ENCODE data around the gene PSMG4. TPM values are rescaled to one million over a fixed set of nuclear protein-coding genes. Genes with fewer than 3 reads are reported as not detected.

The PSMG4 gene
- total RNA-seq, 1 experiment from 2014 or later = 35.0 TPM

- Histone ChIP-seq H4K20me1 (ENCODE audit: insufficient read depth) (no peaks in the 10 kb centered on the region), H3K4me3 (replicated peaks in 1 of 2; ENCODE audit: low read depth in 1 of 2, low read length in 2 of 2) (no peak overlapping the region), H3K27me3 (ENCODE audit: insufficient read depth, low read length) (no peaks in the 10 kb centered on the region), H3K4me2 (ENCODE audit: low read length) (no peak overlapping the region), H3K9me3 (ENCODE audit: control insufficient read depth in 1 of 2, insufficient read depth in 1 of 2, low read depth in 1 of 2, low read length in 2 of 2) (no peaks in the 10 kb centered on the region), H2AFZ (ENCODE audit: low read depth, low read length, poor library complexity, severe bottlenecking) (no peak overlapping the region), H3K36me3 (ENCODE audit: control insufficient read depth in 1 of 2, insufficient read depth in 2 of 2, low read length in 2 of 2) (no peaks in the 10 kb centered on the region), H3K79me2 (ENCODE audit: insufficient read depth, low read length) (no peaks in the 10 kb centered on the region), H3K27ac (ENCODE audit: low read depth, low read length) (no peak overlapping the region), H3K9ac (ENCODE audit: low read length) (no peak overlapping the region), H3K4me1 (ENCODE audit: control insufficient read depth in 1 of 2, insufficient read depth in 2 of 2, low read length in 2 of 2) (peaks cover 0 to 3% of the 10 kb centered on the region in 2 experiments; a peak in 3 of 4 replicates), H3K9me2 (ENCODE audit: insufficient read depth) (no peaks in the 10 kb centered on the region)
- no TSS peak for BruUV-seq (replicated peaks)
- ChIA-PET POLR2A (no interaction called here), CTCF (no interaction called here), RAD21 (ENCODE audit: low non-redundant PET in 1 of 2, low total read pairs in 2 of 2, uncharacterized antibody in 2 of 2, unreplicated experiment in 2 of 2) (no interaction called here)
- ATAC-seq (no peak), DNase-seq (ENCODE audit: low read depth, low spot score) (no peak)
- TF ChIP-seq CTCF (IDR thresholded peaks at IDR 0.05 in 2 of 3, conservative IDR thresholded peaks at IDR 0.05 in 1 of 3; ENCODE audit: borderline replicate concordance in 1 of 3, insufficient read depth in 1 of 3, low read depth in 2 of 3, low read length in 2 of 3) (no peak), SIN3A (IDR thresholded peaks at IDR 0.05; ENCODE audit: low read depth) (no peak), EZH2 (IDR thresholded peaks at IDR 0.05) (no peak)
- intact Hi-C loops (cut with micrococcal nuclease) = no loop called here
These were observed 43.8 kb upstream of the PSMG4 start for GRCh38 chr6:3214898-3215297.

GRCh38 chr6:3217286-3217685, 41.5 kb upstream of the PSMG4 start:
- Histone ChIP-seq H3K9ac (ENCODE audit: low read length) (no peak overlapping the region), H3K4me1 (ENCODE audit: control insufficient read depth in 1 of 2, insufficient read depth in 2 of 2, low read length in 2 of 2) (no peaks in the 10 kb centered on the region), H2AFZ (ENCODE audit: low read depth, low read length, poor library complexity, severe bottlenecking) (no peak overlapping the region), H3K79me2 (ENCODE audit: insufficient read depth, low read length) (no peaks in the 10 kb centered on the region), H3K27me3 (ENCODE audit: insufficient read depth, low read length) (no peaks in the 10 kb centered on the region), H3K9me2 (ENCODE audit: insufficient read depth) (no peaks in the 10 kb centered on the region), H3K4me3 (replicated peaks in 1 of 2; ENCODE audit: low read depth in 1 of 2, low read length in 2 of 2) (no peak overlapping the region), H3K36me3 (ENCODE audit: control insufficient read depth in 1 of 2, insufficient read depth in 2 of 2, low read length in 2 of 2) (no peaks in the 10 kb centered on the region), H3K27ac (ENCODE audit: low read depth, low read length) (no peak overlapping the region), H4K20me1 (ENCODE audit: insufficient read depth) (no peaks in the 10 kb centered on the region), H3K4me2 (ENCODE audit: low read length) (no peak overlapping the region), H3K9me3 (ENCODE audit: control insufficient read depth in 1 of 2, insufficient read depth in 1 of 2, low read depth in 1 of 2, low read length in 2 of 2) (no peaks in the 10 kb centered on the region)
- no peak for TF ChIP-seq POLR2A (IDR thresholded peaks at IDR 0.05; ENCODE audit: borderline replicate concordance, extremely low read depth, insufficient read depth, insufficient read length)
- no peak for TF ChIP-seq EGR1 (IDR thresholded peaks at IDR 0.05; ENCODE audit: low read depth)
- TF ChIP-seq CEBPB (IDR thresholded peaks at IDR 0.05; ENCODE audit: low read depth) = no peak
- TF ChIP-seq ZNF274 (IDR thresholded peaks at IDR 0.05; ENCODE audit: low read depth, low read length) = no peak
- no peak for TF ChIP-seq RAD21 (IDR thresholded peaks at IDR 0.05; ENCODE audit: low read depth)
- TF ChIP-seq POLR2AphosphoS5 (IDR thresholded peaks at IDR 0.05; ENCODE audit: low read depth, low read length) = no peak
- no peak for TF ChIP-seq MAX (IDR thresholded peaks at IDR 0.05)
- TF ChIP-seq CBX3 (IDR thresholded peaks at IDR 0.05; ENCODE audit: low read depth) = no peak
- no peak for DNase-seq (ENCODE audit: low read depth, low spot score)
- CTCF ChIA-PET = no interaction called here
- no TSS peak for BruUV-seq (replicated peaks)
- intact Hi-C loops (cut with micrococcal nuclease) = no loop called here
- RAD21 ChIA-PET (ENCODE audit: low non-redundant PET in 1 of 2, low total read pairs in 2 of 2, uncharacterized antibody in 2 of 2, unreplicated experiment in 2 of 2) = no interaction called here
- POLR2A ChIA-PET = no interaction called here
- no peak for ATAC-seq
